HL-60 (cell line): ENCODE results near the gene TNIK.

Experiments used
- GABPA ChIP-seq: IDR thresholded peaks from 2 replicates; pipeline ENCODE4 v1.6.1; 2012; ENCODE audit warnings: low read depth
- POLR2AphosphoS5 ChIP-seq: IDR thresholded peaks from 2 replicates; pipeline ENCODE4 v1.6.1; 2012; ENCODE audit warnings: low read depth
- REST ChIP-seq: IDR thresholded peaks from 2 replicates; pipeline ENCODE4 v1.6.1; 2012; ENCODE audit warnings: low read depth; ENCODE audit not compliant: insufficient replicate concordance
- TF ChIP-seq, protein P1 (sequence below): IDR thresholded peaks from one replicate; pipeline ENCODE4 v1.5.1; 2011; ENCODE audit warnings: low read length, control low read depth, inconsistent platforms; ENCODE audit not compliant: insufficient read depth

DNA sequence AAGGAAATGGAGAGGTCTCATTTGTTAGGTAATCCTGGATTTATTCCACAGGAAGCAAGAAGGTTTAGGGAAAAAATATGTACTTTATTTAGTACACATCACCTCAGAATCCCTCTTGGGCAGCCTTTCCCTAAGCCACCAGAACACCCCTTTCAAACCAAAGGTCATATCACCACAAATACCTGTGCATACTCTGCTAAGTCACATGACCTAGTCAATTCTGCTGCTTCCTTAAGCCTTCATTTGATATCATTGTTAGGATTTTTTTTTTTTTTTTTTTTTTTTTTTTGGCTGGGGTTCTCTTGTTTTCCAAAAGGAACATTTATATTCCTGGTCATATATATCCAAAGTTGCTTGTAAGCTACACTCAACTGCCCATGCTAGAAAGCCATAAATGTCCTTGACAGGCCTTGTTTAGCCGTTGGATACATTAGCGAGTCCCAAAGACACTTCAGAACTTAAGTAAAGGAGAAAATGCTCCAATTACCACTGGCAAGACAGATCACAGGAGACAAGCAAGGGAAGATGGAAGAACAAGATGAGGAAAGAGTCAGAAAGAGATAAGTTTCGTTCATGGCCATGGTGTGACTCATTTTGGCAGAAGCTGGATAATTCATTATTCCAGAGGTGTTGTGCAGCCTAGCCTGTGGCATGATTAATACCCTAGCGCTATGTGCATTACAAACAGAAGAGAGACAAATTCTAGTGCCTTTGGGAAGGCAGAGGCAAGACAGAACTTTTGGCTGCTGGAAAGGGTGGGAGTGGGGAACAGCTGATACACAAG is 278.1 kb downstream of the TNIK start:
- TF ChIP-seq REST (no peak), POLR2AphosphoS5 (no peak), GABPA (no peak)
- TF ChIP-seq, protein P1, sequence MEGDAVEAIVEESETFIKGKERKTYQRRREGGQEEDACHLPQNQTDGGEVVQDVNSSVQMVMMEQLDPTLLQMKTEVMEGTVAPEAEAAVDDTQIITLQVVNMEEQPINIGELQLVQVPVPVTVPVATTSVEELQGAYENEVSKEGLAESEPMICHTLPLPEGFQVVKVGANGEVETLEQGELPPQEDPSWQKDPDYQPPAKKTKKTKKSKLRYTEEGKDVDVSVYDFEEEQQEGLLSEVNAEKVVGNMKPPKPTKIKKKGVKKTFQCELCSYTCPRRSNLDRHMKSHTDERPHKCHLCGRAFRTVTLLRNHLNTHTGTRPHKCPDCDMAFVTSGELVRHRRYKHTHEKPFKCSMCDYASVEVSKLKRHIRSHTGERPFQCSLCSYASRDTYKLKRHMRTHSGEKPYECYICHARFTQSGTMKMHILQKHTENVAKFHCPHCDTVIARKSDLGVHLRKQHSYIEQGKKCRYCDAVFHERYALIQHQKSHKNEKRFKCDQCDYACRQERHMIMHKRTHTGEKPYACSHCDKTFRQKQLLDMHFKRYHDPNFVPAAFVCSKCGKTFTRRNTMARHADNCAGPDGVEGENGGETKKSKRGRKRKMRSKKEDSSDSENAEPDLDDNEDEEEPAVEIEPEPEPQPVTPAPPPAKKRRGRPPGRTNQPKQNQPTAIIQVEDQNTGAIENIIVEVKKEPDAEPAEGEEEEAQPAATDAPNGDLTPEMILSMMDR: no peak
